Measurements from ENCODE around the gene GMCL1. TPM values are rescaled to one million over a fixed set of nuclear protein-coding genes. Genes with fewer than 3 reads are reported as not detected.

Gene GMCL1
- total RNA-seq, 4 donors from 2014 or later: 9.3 to 15.0 (median 14.4) TPM

DNA sequence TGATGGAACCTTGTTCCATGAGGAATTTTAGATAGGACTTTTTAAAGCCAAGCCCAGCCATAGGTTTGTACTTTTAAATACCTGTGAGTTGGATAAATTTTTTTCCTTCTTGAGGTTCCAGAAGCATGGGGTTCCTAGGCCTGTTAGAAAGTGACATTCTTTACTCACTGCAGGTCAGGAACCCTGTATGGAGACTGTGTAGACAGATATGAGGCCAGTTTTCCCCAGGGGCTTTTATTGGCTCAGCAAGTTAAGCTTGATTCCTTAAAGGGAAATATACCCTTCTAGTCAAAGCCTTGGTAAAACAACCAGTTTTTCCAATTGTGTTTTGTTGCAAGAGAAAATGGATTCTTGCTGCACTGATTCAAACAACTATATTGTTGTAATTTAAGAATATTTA, 38.4 kb upstream of the GMCL1 start:
- Histone ChIP-seq H3K27me3 (no peaks in the 10 kb centered on the region), H3K27ac (peak overlapping the region; percentile 71), H3K4me3 (no peak overlapping the region), H3K36me3 (peaks cover 22% of the 10 kb centered on the region), H3K4me1 (peaks cover 19% of the 10 kb centered on the region), H3K9me3 (no peaks in the 10 kb centered on the region)
- no peak for TF ChIP-seq EP300 (IDR thresholded peaks at IDR 0.05)
- no peak for TF ChIP-seq POLR2AphosphoS5 (IDR thresholded peaks at IDR 0.05)
- no peak for TF ChIP-seq POLR2A (IDR thresholded peaks at IDR 0.05)
- TF ChIP-seq, protein P1, sequence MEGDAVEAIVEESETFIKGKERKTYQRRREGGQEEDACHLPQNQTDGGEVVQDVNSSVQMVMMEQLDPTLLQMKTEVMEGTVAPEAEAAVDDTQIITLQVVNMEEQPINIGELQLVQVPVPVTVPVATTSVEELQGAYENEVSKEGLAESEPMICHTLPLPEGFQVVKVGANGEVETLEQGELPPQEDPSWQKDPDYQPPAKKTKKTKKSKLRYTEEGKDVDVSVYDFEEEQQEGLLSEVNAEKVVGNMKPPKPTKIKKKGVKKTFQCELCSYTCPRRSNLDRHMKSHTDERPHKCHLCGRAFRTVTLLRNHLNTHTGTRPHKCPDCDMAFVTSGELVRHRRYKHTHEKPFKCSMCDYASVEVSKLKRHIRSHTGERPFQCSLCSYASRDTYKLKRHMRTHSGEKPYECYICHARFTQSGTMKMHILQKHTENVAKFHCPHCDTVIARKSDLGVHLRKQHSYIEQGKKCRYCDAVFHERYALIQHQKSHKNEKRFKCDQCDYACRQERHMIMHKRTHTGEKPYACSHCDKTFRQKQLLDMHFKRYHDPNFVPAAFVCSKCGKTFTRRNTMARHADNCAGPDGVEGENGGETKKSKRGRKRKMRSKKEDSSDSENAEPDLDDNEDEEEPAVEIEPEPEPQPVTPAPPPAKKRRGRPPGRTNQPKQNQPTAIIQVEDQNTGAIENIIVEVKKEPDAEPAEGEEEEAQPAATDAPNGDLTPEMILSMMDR (IDR thresholded peaks at IDR 0.05): no peak
- DNase-seq (ENCODE audit: low spot score in 2 of 2): no peak

DNA sequence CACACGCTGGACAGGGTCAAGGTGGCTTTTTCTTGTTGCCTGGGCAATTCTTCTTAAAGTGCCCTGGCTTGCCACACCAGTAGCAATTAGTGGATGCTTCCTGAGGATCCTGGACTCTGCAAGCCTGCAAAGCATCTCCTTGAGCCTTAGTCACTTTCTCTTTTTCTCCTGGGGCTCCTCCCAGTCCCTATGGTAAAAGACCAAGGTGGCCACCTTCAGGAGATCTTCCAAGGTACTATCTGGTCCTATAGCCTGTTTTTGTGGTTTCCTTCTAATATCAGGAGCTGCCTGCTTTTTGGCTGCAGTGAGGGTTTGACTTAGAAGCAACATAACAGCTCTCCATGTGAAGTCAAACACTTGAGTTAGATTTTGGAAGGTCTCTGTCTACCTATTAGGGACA, 33.3 kb upstream of the GMCL1 start:
- no peaks in the 10 kb centered on the region for H3K36me3 ChIP-seq
- no peak overlapping the region for H3K27ac ChIP-seq
- H3K9me3 ChIP-seq: no peaks in the 10 kb centered on the region
- WGBS: 75% methylated on average over 1 of the region's 1 CpG
- H3K27me3 ChIP-seq: no peaks in the 10 kb centered on the region
- no peak for DNase-seq (ENCODE audit: low spot score in 2 of 2)
- TF ChIP-seq POLR2AphosphoS5 (IDR thresholded peaks at IDR 0.05) (no peak), EP300 (IDR thresholded peaks at IDR 0.05) (no peak), POLR2A (IDR thresholded peaks at IDR 0.05) (no peak)
- TF ChIP-seq, protein P1 (IDR thresholded peaks at IDR 0.05): no peak
- peaks cover 27% of the 10 kb centered on the region for H3K4me1 ChIP-seq
- H3K4me3 ChIP-seq: no peak overlapping the region

DNA sequence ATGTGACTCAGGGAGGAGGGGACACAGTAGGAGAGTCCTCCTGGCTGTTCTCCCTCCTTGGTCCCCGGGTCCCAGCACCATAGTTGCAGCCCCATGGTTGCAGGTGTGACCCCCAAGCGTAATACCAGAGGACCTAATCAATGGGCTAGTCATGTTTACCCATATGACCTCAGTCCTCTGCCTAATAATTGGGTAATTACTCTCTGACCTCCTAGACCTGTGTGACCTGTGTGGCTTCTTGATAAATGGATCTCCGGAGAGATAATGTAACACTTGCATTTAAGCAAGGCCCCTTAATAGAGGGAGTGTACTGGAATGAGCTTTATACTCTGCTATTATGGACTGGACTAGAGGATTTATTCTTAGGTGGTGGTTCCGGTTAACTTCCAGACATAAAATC, 32.2 kb upstream of the GMCL1 start:
- DNase-seq (ENCODE audit: low spot score in 2 of 2): no peak
- Histone ChIP-seq H3K36me3 (no peaks in the 10 kb centered on the region), H3K4me3 (no peak overlapping the region), H3K9me3 (no peaks in the 10 kb centered on the region), H3K27ac (peak overlapping the region; percentile 61), H3K27me3 (no peaks in the 10 kb centered on the region), H3K4me1 (peaks cover 26% of the 10 kb centered on the region)
- no peak for TF ChIP-seq POLR2AphosphoS5 (IDR thresholded peaks at IDR 0.05)
- TF ChIP-seq EP300 (IDR thresholded peaks at IDR 0.05): no peak
- TF ChIP-seq, protein P1 (IDR thresholded peaks at IDR 0.05): no peak
- TF ChIP-seq POLR2A (IDR thresholded peaks at IDR 0.05): no peak
- WGBS: 78% methylated on average over 4 of the region's 4 CpGs

DNA sequence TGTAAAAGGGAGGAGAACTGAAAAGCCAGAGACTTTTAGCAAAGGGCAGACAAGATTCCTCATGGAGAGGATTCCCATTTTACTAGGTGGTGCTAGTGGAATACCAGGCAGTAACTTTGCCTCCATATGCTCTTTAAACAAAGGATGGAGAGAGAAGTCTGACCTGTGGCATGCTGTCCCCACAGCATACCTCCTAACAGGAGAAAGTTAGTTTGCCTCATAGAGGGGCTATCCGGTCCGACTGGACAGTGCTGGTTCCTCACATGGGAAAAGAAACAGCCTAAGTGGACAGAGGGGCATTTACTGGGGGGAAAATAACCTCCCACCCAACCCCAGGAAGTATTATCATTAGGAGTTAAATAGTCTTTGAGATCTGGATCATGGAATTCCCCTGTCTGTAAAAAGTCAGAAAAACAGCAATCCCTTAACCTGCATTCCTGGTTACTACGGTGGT, 31.6 kb upstream of the GMCL1 start:
- H3K36me3 ChIP-seq: no peaks in the 10 kb centered on the region
- H3K27me3 ChIP-seq: no peaks in the 10 kb centered on the region
- H3K27ac ChIP-seq: peak overlapping the region; percentile 61
- H3K4me1 ChIP-seq: peaks cover 26% of the 10 kb centered on the region
- H3K4me3 ChIP-seq: no peak overlapping the region
- DNase-seq (ENCODE audit: low spot score in 2 of 2): no peak
- 45% methylated on average over 3 of the region's 3 CpGs for WGBS
- no peak for TF ChIP-seq POLR2AphosphoS5 (IDR thresholded peaks at IDR 0.05)
- no peaks in the 10 kb centered on the region for H3K9me3 ChIP-seq

DNA sequence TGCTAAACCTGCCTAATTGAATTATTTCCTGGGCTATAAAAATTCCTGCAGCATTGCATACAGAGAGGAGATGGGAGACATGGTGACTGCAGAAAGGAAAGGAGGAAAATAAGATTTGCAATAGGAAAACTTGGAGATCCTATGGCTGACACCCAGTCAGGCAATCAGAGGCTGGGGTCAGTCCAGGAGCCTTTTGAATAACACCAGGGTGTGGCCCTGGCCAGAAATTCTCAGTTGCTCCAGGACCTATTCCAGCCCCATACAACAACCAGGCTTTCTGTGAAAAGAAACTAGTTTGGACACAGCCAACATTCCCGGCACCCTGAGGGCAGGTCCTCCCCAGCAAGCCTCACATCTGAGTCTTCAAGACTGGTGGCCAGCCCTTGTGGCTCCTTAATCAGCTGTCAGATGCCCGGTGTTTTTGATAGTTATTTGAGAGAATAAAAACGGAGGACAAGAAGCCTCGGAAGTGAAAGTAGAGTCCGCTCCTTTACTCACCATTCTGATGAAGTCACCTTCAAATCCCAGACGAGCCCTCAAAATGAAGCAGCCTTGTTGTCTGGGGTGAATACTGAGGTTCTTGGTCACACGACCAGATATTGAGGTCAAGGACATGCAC, 31.1 kb upstream of the GMCL1 start:
- Histone ChIP-seq H3K4me1 (peaks cover 26% of the 10 kb centered on the region), H3K36me3 (peaks cover 2% of the 10 kb centered on the region), H3K4me3 (peak overlapping the region; percentile 29), H3K9me3 (no peaks in the 10 kb centered on the region), H3K27ac (peak overlapping the region; percentile 61), H3K27me3 (no peaks in the 10 kb centered on the region)
- 28% methylated on average over 7 of the region's 7 CpGs for WGBS
- DNase-seq (ENCODE audit: low spot score in 2 of 2): peak in 1 of 2 donors; percentile 66
- TF ChIP-seq EP300 (IDR thresholded peaks at IDR 0.05) (no peak), POLR2A (IDR thresholded peaks at IDR 0.05) (no peak)
- TF ChIP-seq, protein P1 (IDR thresholded peaks at IDR 0.05): no peak
